ENCODE measurements around the gene SORBS1. TPM values are rescaled to one million over a fixed set of nuclear protein-coding genes. Genes with fewer than 3 reads are reported as not detected.
A peak's percentile ranks its signal among the peaks of the same experiment; 100 is the strongest.

The SORBS1 gene
- total and polyA plus RNA-seq, 4 donors = 33.2 to 71.3 (median 44.1) TPM

DNA sequence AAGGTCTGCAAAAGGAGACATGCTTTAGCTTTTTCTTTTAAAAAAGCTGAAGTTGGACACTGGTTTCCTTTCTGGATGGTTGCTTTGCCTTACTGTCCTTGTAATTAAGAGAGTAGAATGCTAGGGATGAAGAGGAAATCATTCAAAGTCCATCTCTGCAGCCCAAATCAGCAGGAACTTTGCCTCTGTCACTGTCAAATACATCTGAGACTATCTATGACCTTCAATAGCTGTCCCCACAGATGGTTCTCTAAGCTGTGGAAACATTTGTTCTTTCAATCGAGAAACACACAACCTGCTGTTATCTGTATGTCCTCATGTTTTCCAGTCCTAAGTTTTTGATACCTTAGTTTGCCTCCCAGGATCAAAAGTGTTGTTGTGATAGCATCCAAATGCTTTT is 117.5 kb downstream of the SORBS1 start (continued):
- TF ChIP-seq, protein P1, sequence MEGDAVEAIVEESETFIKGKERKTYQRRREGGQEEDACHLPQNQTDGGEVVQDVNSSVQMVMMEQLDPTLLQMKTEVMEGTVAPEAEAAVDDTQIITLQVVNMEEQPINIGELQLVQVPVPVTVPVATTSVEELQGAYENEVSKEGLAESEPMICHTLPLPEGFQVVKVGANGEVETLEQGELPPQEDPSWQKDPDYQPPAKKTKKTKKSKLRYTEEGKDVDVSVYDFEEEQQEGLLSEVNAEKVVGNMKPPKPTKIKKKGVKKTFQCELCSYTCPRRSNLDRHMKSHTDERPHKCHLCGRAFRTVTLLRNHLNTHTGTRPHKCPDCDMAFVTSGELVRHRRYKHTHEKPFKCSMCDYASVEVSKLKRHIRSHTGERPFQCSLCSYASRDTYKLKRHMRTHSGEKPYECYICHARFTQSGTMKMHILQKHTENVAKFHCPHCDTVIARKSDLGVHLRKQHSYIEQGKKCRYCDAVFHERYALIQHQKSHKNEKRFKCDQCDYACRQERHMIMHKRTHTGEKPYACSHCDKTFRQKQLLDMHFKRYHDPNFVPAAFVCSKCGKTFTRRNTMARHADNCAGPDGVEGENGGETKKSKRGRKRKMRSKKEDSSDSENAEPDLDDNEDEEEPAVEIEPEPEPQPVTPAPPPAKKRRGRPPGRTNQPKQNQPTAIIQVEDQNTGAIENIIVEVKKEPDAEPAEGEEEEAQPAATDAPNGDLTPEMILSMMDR (IDR thresholded peaks at IDR 0.05; ENCODE audit: low read depth, low read length, missing input control) = no peak
- peak in 1 of 2 donors; percentile 23 for TF ChIP-seq JUND (IDR thresholded peaks at IDR 0.05)
- TF ChIP-seq SP1 (IDR thresholded peaks at IDR 0.05) = peak; percentile 68
- TF ChIP-seq GABPA (IDR thresholded peaks at IDR 0.05 in 1 of 2, conservative IDR thresholded peaks at IDR 0.05 in 1 of 2) = no peak
- no peak for TF ChIP-seq ATF3 (IDR thresholded peaks at IDR 0.05)

GRCh38 chr10:95442341-95442740 is 118.8 kb downstream of the SORBS1 start:
- TF ChIP-seq GABPA (IDR thresholded peaks at IDR 0.05 in 1 of 2, conservative IDR thresholded peaks at IDR 0.05 in 1 of 2) (no peak), FOXA1 (IDR thresholded peaks at IDR 0.05) (no peak), JUND (IDR thresholded peaks at IDR 0.05) (no peak), EGR1 (IDR thresholded peaks at IDR 0.05; ENCODE audit: low read depth in 2 of 2) (no peak), YY1 (IDR thresholded peaks at IDR 0.05) (no peak), NR2F2 (IDR thresholded peaks at IDR 0.05) (no peak), MAX (IDR thresholded peaks at IDR 0.05) (no peak), RAD21 (IDR thresholded peaks at IDR 0.05) (no peak), FOXA2 (IDR thresholded peaks at IDR 0.05) (no peak), RXRA (IDR thresholded peaks at IDR 0.05) (no peak)
- TF ChIP-seq, protein P1 (IDR thresholded peaks at IDR 0.05; ENCODE audit: low read depth, low read length, missing input control) = no peak
- TF ChIP-seq, protein P2, sequence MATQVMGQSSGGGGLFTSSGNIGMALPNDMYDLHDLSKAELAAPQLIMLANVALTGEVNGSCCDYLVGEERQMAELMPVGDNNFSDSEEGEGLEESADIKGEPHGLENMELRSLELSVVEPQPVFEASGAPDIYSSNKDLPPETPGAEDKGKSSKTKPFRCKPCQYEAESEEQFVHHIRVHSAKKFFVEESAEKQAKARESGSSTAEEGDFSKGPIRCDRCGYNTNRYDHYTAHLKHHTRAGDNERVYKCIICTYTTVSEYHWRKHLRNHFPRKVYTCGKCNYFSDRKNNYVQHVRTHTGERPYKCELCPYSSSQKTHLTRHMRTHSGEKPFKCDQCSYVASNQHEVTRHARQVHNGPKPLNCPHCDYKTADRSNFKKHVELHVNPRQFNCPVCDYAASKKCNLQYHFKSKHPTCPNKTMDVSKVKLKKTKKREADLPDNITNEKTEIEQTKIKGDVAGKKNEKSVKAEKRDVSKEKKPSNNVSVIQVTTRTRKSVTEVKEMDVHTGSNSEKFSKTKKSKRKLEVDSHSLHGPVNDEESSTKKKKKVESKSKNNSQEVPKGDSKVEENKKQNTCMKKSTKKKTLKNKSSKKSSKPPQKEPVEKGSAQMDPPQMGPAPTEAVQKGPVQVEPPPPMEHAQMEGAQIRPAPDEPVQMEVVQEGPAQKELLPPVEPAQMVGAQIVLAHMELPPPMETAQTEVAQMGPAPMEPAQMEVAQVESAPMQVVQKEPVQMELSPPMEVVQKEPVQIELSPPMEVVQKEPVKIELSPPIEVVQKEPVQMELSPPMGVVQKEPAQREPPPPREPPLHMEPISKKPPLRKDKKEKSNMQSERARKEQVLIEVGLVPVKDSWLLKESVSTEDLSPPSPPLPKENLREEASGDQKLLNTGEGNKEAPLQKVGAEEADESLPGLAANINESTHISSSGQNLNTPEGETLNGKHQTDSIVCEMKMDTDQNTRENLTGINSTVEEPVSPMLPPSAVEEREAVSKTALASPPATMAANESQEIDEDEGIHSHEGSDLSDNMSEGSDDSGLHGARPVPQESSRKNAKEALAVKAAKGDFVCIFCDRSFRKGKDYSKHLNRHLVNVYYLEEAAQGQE (IDR thresholded peaks at IDR 0.05) = no peak
- Histone ChIP-seq H3K27ac (ENCODE audit: low read depth in 1 of 2, low read length in 2 of 2) (no peak overlapping the region), H3K27me3 (ENCODE audit: control insufficient read depth in 4 of 4, insufficient read depth in 4 of 4, low read length in 3 of 4) (no peaks in the 10 kb centered on the region), H3K4me3 (ENCODE audit: low read depth in 1 of 3, low read length in 3 of 3) (no peak overlapping the region), H3K9me3 (ENCODE audit: control insufficient read depth in 4 of 4, low read length in 3 of 4) (no peaks in the 10 kb centered on the region), H3K36me3 (ENCODE audit: control insufficient read depth in 4 of 4, insufficient read depth in 3 of 4, low read depth in 1 of 4, low read length in 3 of 4) (peaks cover 0 to 3% (median 2%) of the 10 kb centered on the region in 4 donors), H3K4me1 (ENCODE audit: control insufficient read depth in 4 of 4, insufficient read depth in 4 of 4, low read length in 3 of 4) (peaks cover 2 to 31% (median 21%) of the 10 kb centered on the region in 4 donors), H3K9ac (ENCODE audit: low read depth in 1 of 2, low read length in 2 of 2) (no peak overlapping the region)
- 97% methylated on average over 7 of the region's 7 CpGs for WGBS
- no peak for DNase-seq (ENCODE audit: low spot score)

Data from liver (tissue), 9 donors.